WTC11 (cell line): ENCODE data around the gene C10orf67.

ENCODE experiments used
- CREM ChIP-seq: sonication (generic); formaldehyde crosslinking; IDR thresholded peaks from 2 replicates; pipeline ENCODE4 v1.8.1; 2022; ENCODE audit warnings: mild to moderate bottlenecking, missing genetic modification reagents, moderate library complexity
- CTCF ChIP-seq: fragments of 200-600 bp; IDR thresholded peaks from 2 replicates; pipeline ENCODE4 v1.8.0; 2022; ENCODE audit warnings: antibody characterized with exemption
- FOXP1 ChIP-seq: sonication (generic); formaldehyde crosslinking; IDR thresholded peaks from 2 replicates; pipeline ENCODE4 v1.8.0; 2022; ENCODE audit warnings: missing genetic modification reagents, mild to moderate bottlenecking, moderate library complexity, borderline replicate concordance
- IRF2 ChIP-seq: sonication (generic); formaldehyde crosslinking; IDR thresholded peaks from 2 replicates; pipeline ENCODE4 v1.8.0; 2022; ENCODE audit warnings: low read depth, missing genetic modification reagents, borderline replicate concordance
- MLX ChIP-seq: sonication (generic); formaldehyde crosslinking; IDR thresholded peaks from 2 replicates; pipeline ENCODE4 v1.8.1; 2023; ENCODE audit warnings: mild to moderate bottlenecking, missing genetic modification reagents, moderate library complexity
- USF1 ChIP-seq: sonication (generic); formaldehyde crosslinking; IDR thresholded peaks from 2 replicates; pipeline ENCODE4 v1.8.0; 2022; ENCODE audit warnings: mild to moderate bottlenecking, missing genetic modification reagents

GRCh38 chr10:23200586-23200985, 144.0 kb downstream of the C10orf67 start:
- TF ChIP-seq USF1 (CRISPR knock-in tag) = no peak
- TF ChIP-seq FOXP1 = no peak
- TF ChIP-seq CTCF = no peak
- TF ChIP-seq IRF2 (CRISPR knock-in tag) = no peak
- no peak for TF ChIP-seq CREM
- no peak for TF ChIP-seq MLX
